ENCODE measurements around the gene UBE2K.

DNA sequence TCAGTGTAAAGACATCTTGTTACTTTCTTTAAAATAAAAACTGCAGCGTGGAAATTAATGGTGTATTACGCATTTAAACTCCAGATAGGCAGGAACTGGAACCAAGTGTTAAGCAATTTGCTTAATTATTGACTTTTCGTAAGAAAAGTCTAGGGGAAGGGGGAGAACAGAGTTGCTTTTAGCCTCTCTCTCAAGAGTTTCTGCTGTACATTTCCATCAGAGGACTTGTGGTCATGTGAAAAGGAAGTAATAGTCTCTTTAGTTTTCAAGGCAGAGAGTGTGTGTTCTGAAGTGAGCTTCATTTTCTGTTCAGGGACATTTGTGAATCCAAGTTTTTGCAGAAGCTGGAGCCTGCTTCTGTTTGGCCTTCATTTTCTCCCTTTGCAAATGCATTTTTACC is 127.2 kb downstream of the UBE2K start:
- TF ChIP-seq, protein P1, sequence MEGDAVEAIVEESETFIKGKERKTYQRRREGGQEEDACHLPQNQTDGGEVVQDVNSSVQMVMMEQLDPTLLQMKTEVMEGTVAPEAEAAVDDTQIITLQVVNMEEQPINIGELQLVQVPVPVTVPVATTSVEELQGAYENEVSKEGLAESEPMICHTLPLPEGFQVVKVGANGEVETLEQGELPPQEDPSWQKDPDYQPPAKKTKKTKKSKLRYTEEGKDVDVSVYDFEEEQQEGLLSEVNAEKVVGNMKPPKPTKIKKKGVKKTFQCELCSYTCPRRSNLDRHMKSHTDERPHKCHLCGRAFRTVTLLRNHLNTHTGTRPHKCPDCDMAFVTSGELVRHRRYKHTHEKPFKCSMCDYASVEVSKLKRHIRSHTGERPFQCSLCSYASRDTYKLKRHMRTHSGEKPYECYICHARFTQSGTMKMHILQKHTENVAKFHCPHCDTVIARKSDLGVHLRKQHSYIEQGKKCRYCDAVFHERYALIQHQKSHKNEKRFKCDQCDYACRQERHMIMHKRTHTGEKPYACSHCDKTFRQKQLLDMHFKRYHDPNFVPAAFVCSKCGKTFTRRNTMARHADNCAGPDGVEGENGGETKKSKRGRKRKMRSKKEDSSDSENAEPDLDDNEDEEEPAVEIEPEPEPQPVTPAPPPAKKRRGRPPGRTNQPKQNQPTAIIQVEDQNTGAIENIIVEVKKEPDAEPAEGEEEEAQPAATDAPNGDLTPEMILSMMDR (conservative IDR thresholded peaks at IDR 0.05) = no peak
- no peak for TF ChIP-seq ZFX (IDR thresholded peaks at IDR 0.05)

Measured in C4-2B (cell line).